Heart right ventricle (tissue), 16 donors: Measurements from ENCODE around the gene GATAD2B. TPM values are rescaled to one million over a fixed set of nuclear protein-coding genes. Genes with fewer than 3 reads are reported as not detected.

Experiments
- ATAC-seq, 8 donors: fragments of 200-7000 bp; cut with Tn5 transposase; one replicate each; pipeline ENCODE4 v1.9.1; 2020; ENCODE audit warnings: mild to moderate bottlenecking in 8 of 8, moderate library complexity in 8 of 8, moderate number of reproducible peaks in 1 of 8
- DNase-seq, 2 donors: peaks; one replicate each; pipeline ENCODE4 v3.0.0-alpha.2; 2020
- H3K27ac ChIP-seq, 10 donors: fragments of 200-600 bp; sonication (generic) in 2 of 10; one replicate each; pipeline versions ENCODE4 v1.5.0 to v1.8.0; 2020 to 2022; ENCODE audit warnings: mild to moderate bottlenecking in 3 of 10
- H3K27me3 ChIP-seq, 7 donors: fragments of 200-600 bp; one replicate each; pipeline ENCODE4 v1.8.0; 2021 to 2022; ENCODE audit warnings: mild to moderate bottlenecking in 2 of 7
- H3K36me3 ChIP-seq, 9 donors: fragments of 200-600 bp; sonication (generic) in 1 of 9; one replicate each; pipeline versions ENCODE4 v1.5.0 to v1.8.0; 2020 to 2022; ENCODE audit warnings: mild to moderate bottlenecking in 2 of 9
- H3K4me1 ChIP-seq, 9 donors: fragments of 200-600 bp; sonication (generic) in 1 of 9; one replicate each; pipeline versions ENCODE4 v1.5.0 to v1.8.0; 2020 to 2022; ENCODE audit warnings: mild to moderate bottlenecking in 4 of 9
- H3K4me3 ChIP-seq, 10 donors: fragments of 200-600 bp; sonication (generic) in 2 of 10; one replicate each; pipeline versions ENCODE4 v1.5.0 to v1.8.0; 2020 to 2022; ENCODE audit warnings: mild to moderate bottlenecking in 7 of 10, moderate library complexity in 2 of 10
- H3K9me3 ChIP-seq, 11 donors: fragments of 200-600 bp in 10 of 11; sonication (generic) in 2 of 11; one replicate each; pipeline versions ENCODE4 v1.5.0 to v1.8.0; 2013 to 2022; ENCODE audit warnings: mild to moderate bottlenecking in 2 of 11, control low read depth in 1 of 11, moderate library complexity in 1 of 11
- WGBS, 2 donors: extraction: QIAGEN DNeasy Blood & Tissue Kit; methylation state at CpG; one replicate each; pipeline ENCODE4 v1.1.7; 2013; ENCODE audit warnings: inconsistent platforms in 1 of 2; 5-methylcytosine and 5-hydroxymethylcytosine counted together
- intact Hi-C, 10 donors: fragments of 100-400 bp; cut with DNase I; formaldehyde crosslinking; loops; one replicate each; pipeline versions ENCODE4 v1.11.1 to v1.14.2; 2022
- polyA plus RNA-seq, 2 donors: library from polyadenylated mRNA; stranded (reverse); fragments of 200-250 nt; gene quantifications; one replicate each; pipeline ENCODE4 v1.2.3, GENCODE V29; 2013
- total RNA-seq, 10 donors: library from RNA; stranded (reverse); fragmentation: NEBNext Ultra II Directional in 3 of 10; extraction: Animal tissue kit (Norgen Biotek cat#: 25700) in 3 of 10; gene quantifications; one replicate each; pipeline versions ENCODE4 v1.2.1 to v1.2.4, GENCODE V29; 2021 to 2023
- TF ChIP-seq, protein P1 (sequence below), 9 donors: fragments of 200-600 bp; sonication (generic) in 2 of 9; IDR thresholded peaks; one replicate each; pipeline versions ENCODE4 v1.5.0 to v1.8.0; 2021 to 2022; ENCODE audit warnings: antibody characterized with exemption in 9 of 9, mild to moderate bottlenecking in 5 of 9, moderate library complexity in 1 of 9
- donor health status: Arrhythmogenic right ventricular cardiomyopathy.
- donor health status: ischemic (EF 13 %, LVEDD 7.1; RV severe dilation, severe dysfunction).
- donor health status: healthy with polysubstance abuse.
- donor health status: DM: no; HTN: yes; CAD: no.
- donor health status: DM: no; HTN: no; CAD: no.
- donor health status: ischemic (EF 25% LVEDD 6.9; RV normal size, moderate dysfunction).
- donor health status: ischemic (EF 25% LVEDD 5.7; RV mildly dilated, moderate dysfunction).
- donor health status: healthy.
- donor health status: DM: yes; HTN: yes; CAD: no.
- donor health status: Ischemic cardiomyopathy.
- donor health status: ischemic (EF 35%, LVEDD 5.7; RV mildly dilated, moderate dysfunction).
- donor health status: nonischemic (EF 11% LVEDD 7.7; RV severe dilation, severe dysfunction).
- donor health status: DM: yes; HTN: yes; CAD: no.
- donor health status: PGD.
- donor health status: ischemic (EF 29% LVEDD 5.4; RV normal size, mild dysfunction).
- donor health status: nonischemic (EF 23%, LVEDD 6.1; RV moderate dilation, normal function).

Gene GATAD2B
- total and polyA plus RNA-seq, 12 donors = 3.9 to 52.6 (median 41.9) TPM

GRCh38 chr1:153833171-153833570 lies 89.6 kb downstream of the GATAD2B start:
- Histone ChIP-seq H3K27me3 (no peaks in the 10 kb centered on the region), H3K9me3 (no peaks in the 10 kb centered on the region), H3K4me1 (no peaks in the 10 kb centered on the region), H3K27ac (no peak overlapping the region), H3K36me3 (peaks cover 0 to 20% (median 0%) of the 10 kb centered on the region in 9 donors), H3K4me3 (no peak overlapping the region)
- DNase-seq = no peak
- no peak for ATAC-seq
- intact Hi-C loops = no loop called here
- WGBS, 2 donors = 90 to 96% methylated on average over 3 of the region's 3 CpGs
- TF ChIP-seq, protein P1, sequence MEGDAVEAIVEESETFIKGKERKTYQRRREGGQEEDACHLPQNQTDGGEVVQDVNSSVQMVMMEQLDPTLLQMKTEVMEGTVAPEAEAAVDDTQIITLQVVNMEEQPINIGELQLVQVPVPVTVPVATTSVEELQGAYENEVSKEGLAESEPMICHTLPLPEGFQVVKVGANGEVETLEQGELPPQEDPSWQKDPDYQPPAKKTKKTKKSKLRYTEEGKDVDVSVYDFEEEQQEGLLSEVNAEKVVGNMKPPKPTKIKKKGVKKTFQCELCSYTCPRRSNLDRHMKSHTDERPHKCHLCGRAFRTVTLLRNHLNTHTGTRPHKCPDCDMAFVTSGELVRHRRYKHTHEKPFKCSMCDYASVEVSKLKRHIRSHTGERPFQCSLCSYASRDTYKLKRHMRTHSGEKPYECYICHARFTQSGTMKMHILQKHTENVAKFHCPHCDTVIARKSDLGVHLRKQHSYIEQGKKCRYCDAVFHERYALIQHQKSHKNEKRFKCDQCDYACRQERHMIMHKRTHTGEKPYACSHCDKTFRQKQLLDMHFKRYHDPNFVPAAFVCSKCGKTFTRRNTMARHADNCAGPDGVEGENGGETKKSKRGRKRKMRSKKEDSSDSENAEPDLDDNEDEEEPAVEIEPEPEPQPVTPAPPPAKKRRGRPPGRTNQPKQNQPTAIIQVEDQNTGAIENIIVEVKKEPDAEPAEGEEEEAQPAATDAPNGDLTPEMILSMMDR (IDR thresholded peaks at IDR 0.05) = no peak

DNA sequence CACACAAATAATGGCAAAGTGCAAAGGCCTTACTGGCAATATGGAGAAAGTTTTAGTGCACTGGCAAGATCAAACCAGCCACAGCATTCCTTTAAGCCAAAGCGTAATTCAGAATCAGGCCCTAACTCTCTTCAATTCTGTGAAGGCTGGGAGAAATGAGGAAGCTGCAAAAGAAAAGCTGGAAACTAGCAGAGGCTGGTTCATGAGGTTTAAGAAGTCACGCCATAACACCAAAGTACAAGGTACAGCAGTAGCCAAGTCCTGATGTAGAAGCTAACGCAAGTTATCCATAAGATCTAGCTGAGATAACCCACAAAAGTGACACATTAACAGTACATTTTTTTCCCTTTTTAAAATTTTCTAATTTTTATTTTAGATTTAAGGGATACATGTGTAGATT lies 90.5 kb downstream of the GATAD2B start:
- H3K27me3 ChIP-seq = no peaks in the 10 kb centered on the region
- H3K9me3 ChIP-seq = no peaks in the 10 kb centered on the region
- intact Hi-C loops = no loop called here
- H3K4me1 ChIP-seq = no peaks in the 10 kb centered on the region
- H3K27ac ChIP-seq = no peak overlapping the region
- ATAC-seq = no peak
- 94 to 99% methylated on average over 3 of the region's 3 CpGs for WGBS, 2 donors
- no peak overlapping the region for H3K4me3 ChIP-seq
- TF ChIP-seq, protein P1 (IDR thresholded peaks at IDR 0.05) = no peak
- peaks cover 0 to 29% (median 7%) of the 10 kb centered on the region in 9 donors for H3K36me3 ChIP-seq
- no peak for DNase-seq

- Histone ChIP-seq H3K36me3 (peaks cover 0 to 41% (median 16%) of the 10 kb centered on the region in 9 donors), H3K4me3 (no peak overlapping the region), H3K27ac (no peak overlapping the region), H3K9me3 (no peaks in the 10 kb centered on the region), H3K27me3 (no peaks in the 10 kb centered on the region), H3K4me1 (peaks cover 0 to 6% (median 0%) of the 10 kb centered on the region in 9 donors)
- DNase-seq = no peak
- intact Hi-C loops = no loop called here
- TF ChIP-seq, protein P1 (IDR thresholded peaks at IDR 0.05) = no peak
- WGBS, 2 donors = 74 to 78% methylated on average over 2 of the region's 2 CpGs
- no peak for ATAC-seq
Measured at GRCh38 chr1:153831026-153831425, 91.7 kb downstream of the GATAD2B start.

DNA sequence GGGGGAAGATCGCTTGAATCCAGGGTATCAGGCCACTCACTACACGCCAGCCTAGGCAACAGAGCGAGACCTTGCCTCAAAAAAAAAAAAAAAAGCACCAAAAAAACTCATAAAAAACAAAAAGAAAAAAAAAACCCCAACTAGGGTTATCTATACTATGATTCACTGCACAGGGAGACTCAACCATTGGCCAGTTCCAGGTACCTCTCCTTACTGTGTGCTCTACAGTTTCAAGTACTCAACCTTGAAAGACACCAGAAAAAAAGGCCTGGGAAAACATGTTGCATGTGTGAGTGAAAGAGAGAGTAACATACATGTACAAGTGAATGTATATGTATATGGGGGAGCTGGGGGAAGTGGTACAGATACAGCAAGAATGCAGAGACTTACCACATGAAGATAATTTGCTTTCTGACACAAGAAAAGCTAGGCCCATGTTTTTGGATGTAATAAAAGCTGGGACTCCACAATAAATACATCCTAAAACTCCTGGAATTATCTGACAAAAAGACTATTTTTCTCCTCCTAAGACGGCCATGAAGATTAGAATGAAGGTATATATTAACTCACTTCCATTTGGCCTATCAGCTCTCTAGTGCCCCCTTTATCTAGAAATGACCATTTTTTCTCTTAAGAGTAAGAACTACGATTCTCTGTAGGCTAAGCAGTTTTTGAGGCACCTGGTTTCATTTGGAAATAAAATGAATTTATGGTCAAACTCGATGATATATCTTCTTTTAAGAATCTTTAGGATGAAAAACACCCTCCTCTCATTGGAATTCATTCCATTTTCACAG lies 95.4 kb downstream of the GATAD2B start:
- 88 to 92% methylated on average over 6 of the region's 6 CpGs for WGBS, 2 donors
- H3K27me3 ChIP-seq = no peaks in the 10 kb centered on the region
- no peaks in the 10 kb centered on the region for H3K9me3 ChIP-seq
- peaks cover 0 to 20% (median 8%) of the 10 kb centered on the region in 9 donors for H3K4me1 ChIP-seq
- H3K27ac ChIP-seq = no peak overlapping the region
- TF ChIP-seq, protein P1 (IDR thresholded peaks at IDR 0.05) = no peak
- no peak overlapping the region for H3K4me3 ChIP-seq
- intact Hi-C loops = loop anchor here in 2 of 10 donors (10.0 kb wide), 2 partner anchors 87 to 117 kb away; partner anchors contain the start of gene DENND4B (in 1 of the 2)
- DNase-seq (no peak), ATAC-seq (no peak)
- H3K36me3 ChIP-seq = peaks cover 0 to 63% (median 20%) of the 10 kb centered on the region in 9 donors
